ENCODE measurements around the gene SCG2.

Gene SCG2

GRCh38 chr2:223576873-223577272 lies 25.3 kb downstream of the SCG2 start:
- FAIRE-seq (peak; percentile 99), DNase-seq (ENCODE audit: insufficient read length, low spot score) (peak; percentile 23)
- TF ChIP-seq POLR2A (IDR thresholded peaks at IDR 0.05; ENCODE audit: low read depth, low read length): no peak

- TF ChIP-seq POLR2A (IDR thresholded peaks at IDR 0.05; ENCODE audit: low read depth, low read length): no peak
- DNase-seq (ENCODE audit: insufficient read length, low spot score): no peak
- FAIRE-seq: no peak
These were observed 31.4 kb downstream of the SCG2 start for GRCh38 chr2:223570784-223571183.

- no peak for TF ChIP-seq POLR2A (IDR thresholded peaks at IDR 0.05; ENCODE audit: low read depth, low read length)
- no peak for FAIRE-seq
- DNase-seq (ENCODE audit: insufficient read length, low spot score): no peak
These were observed 35.8 kb downstream of the SCG2 start for GRCh38 chr2:223566396-223566795.

GRCh38 chr2:223563462-223563861 lies 38.7 kb downstream of the SCG2 start:
- no peak for TF ChIP-seq POLR2A (IDR thresholded peaks at IDR 0.05; ENCODE audit: low read depth, low read length)
- DNase-seq (ENCODE audit: insufficient read length, low spot score): peak; percentile 27
- peak; percentile 100 for FAIRE-seq

GRCh38 chr2:223562078-223562477 lies 40.1 kb downstream of the SCG2 start:
- FAIRE-seq (no peak), DNase-seq (ENCODE audit: insufficient read length, low spot score) (no peak)
- TF ChIP-seq POLR2A (IDR thresholded peaks at IDR 0.05; ENCODE audit: low read depth, low read length): no peak

- FAIRE-seq (peak; percentile 96), DNase-seq (ENCODE audit: insufficient read length, low spot score) (no peak)
- TF ChIP-seq POLR2A (IDR thresholded peaks at IDR 0.05; ENCODE audit: low read depth, low read length): no peak
These were observed 41.3 kb downstream of the SCG2 start for GRCh38 chr2:223560749-223561435.

- no peak for DNase-seq (ENCODE audit: insufficient read length, low spot score)
- peak; percentile 86 for FAIRE-seq
- TF ChIP-seq POLR2A (IDR thresholded peaks at IDR 0.05; ENCODE audit: low read depth, low read length): no peak
These were observed 43.2 kb downstream of the SCG2 start for GRCh38 chr2:223558970-223559369.

- no peak for FAIRE-seq
- TF ChIP-seq POLR2A (IDR thresholded peaks at IDR 0.05; ENCODE audit: low read depth, low read length): no peak
- DNase-seq (ENCODE audit: insufficient read length, low spot score): no peak
These were observed 47.2 kb downstream of the SCG2 start for GRCh38 chr2:223554923-223555322.

GRCh38 chr2:223549215-223549614 lies 52.9 kb downstream of the SCG2 start:
- FAIRE-seq (peak; percentile 100), DNase-seq (ENCODE audit: insufficient read length, low spot score) (peak; percentile 49)
- TF ChIP-seq POLR2A (IDR thresholded peaks at IDR 0.05; ENCODE audit: low read depth, low read length): no peak

GRCh38 chr2:223548194-223548593 lies 54.0 kb downstream of the SCG2 start:
- DNase-seq (ENCODE audit: insufficient read length, low spot score): no peak
- no peak for TF ChIP-seq POLR2A (IDR thresholded peaks at IDR 0.05; ENCODE audit: low read depth, low read length)
- FAIRE-seq: peak; percentile 33

Data from H54 (cell line).